B cell (primary cell): Measurements from ENCODE around the gene SCFD2. TPM values are rescaled to one million over a fixed set of nuclear protein-coding genes. Genes with fewer than 3 reads are reported as not detected.

Source experiments
- ATAC-seq: fragments of 200-7000 bp; cut with Tn5 transposase; one replicate; pipeline ENCODE4 v1.10.0; 2021; ENCODE audit warnings: low read depth, mild to moderate bottlenecking, moderate number of reproducible peaks, moderate library complexity
- CTCF ChIA-PET: fragments of 350-600 bp; sonication (Branson Sonifier 250); formaldehyde crosslinking; loops from one replicate; lab custom pipeline; 2021; ENCODE audit warnings: antibody characterized with exemption, inconsistent platforms; lab: Charles Lee
- POLR2A ChIA-PET: fragments of 350-600 bp; sonication (Branson Sonifier 250); formaldehyde crosslinking; loops from one replicate; lab custom pipeline; 2021; ENCODE audit warnings: antibody characterized with exemption; lab: Charles Lee
- DNase-seq: peaks from one replicate; pipeline ENCODE4 v3.0.0; 2013
- H2AFZ ChIP-seq: 2 replicates; pipeline ENCODE4 v1.6.1; 2012; ENCODE audit warnings: mild to moderate bottlenecking, low read depth, low read length; ENCODE audit not compliant: insufficient read depth, poor library complexity, severe bottlenecking
- H3K27ac ChIP-seq, 2 donors: 1 replicate in 1 of 2; 2 replicates in 1 of 2; pipeline ENCODE4 v1.5.1; 2012 to 2013; ENCODE audit warnings: low read length in 2 of 2, mild to moderate bottlenecking in 2 of 2, moderate library complexity in 1 of 2
- H3K27me3 ChIP-seq, 4 experiments: fragments of 200-600 bp in 1 of 4; sonication (generic) in 1 of 4; replicated peaks in 1 of 4; 1 replicate in 2 of 4; 2 replicates in 2 of 4; pipeline versions ENCODE4 v1.6.1 to v1.7.0; 2013 to 2016; ENCODE audit warnings: low read length in 3 of 4, mild to moderate bottlenecking in 2 of 4, mixed read lengths in 1 of 4, moderate library complexity in 1 of 4; ENCODE audit not compliant: insufficient read depth in 4 of 4, control insufficient read depth in 3 of 4; ENCODE audit errors: control extremely low read depth in 1 of 4
- H3K36me3 ChIP-seq, 2 experiments: replicated peaks in 1 of 2; 1 replicate in 1 of 2; 2 replicates in 1 of 2; pipeline versions ENCODE4 v1.6.1 to v1.7.1; 2013; ENCODE audit warnings: low read length in 1 of 2; ENCODE audit not compliant: insufficient read depth in 2 of 2, control insufficient read depth in 1 of 2; ENCODE audit errors: control extremely low read depth in 1 of 2, extremely low read depth in 1 of 2
- H3K4me1 ChIP-seq, 2 donors: fragments of 200-600 bp in 1 of 2; sonication (generic) in 1 of 2; 1 replicate in 1 of 2; 2 replicates in 1 of 2; pipeline versions ENCODE4 v1.5.1 to v1.6.1; 2013 to 2017; ENCODE audit warnings: low read length in 2 of 2; ENCODE audit not compliant: control insufficient read depth in 2 of 2, insufficient read depth in 2 of 2
- H3K4me2 ChIP-seq: replicated peaks from 2 replicates; pipeline ENCODE3; 2012; ENCODE audit warnings: mild to moderate bottlenecking, low read depth, low read length; ENCODE audit not compliant: poor library complexity, severe bottlenecking
- H3K4me3 ChIP-seq, 5 experiments: fragments of 200-600 bp in 1 of 5; sonication (generic) in 1 of 5; 1 replicate in 3 of 5; 2 replicates in 2 of 5; pipeline versions ENCODE4 v1.5.1 to v1.7.0; 2011 to 2016; ENCODE audit warnings: low read length in 4 of 5, mild to moderate bottlenecking in 4 of 5, low read depth in 2 of 5, control low read depth in 1 of 5, moderate library complexity in 1 of 5; ENCODE audit not compliant: insufficient read depth in 1 of 5; ENCODE audit errors: control extremely low read depth in 1 of 5, extremely low read depth in 1 of 5
- H3K79me2 ChIP-seq: fragments of 200-600 bp; sonication (generic); one replicate; pipeline ENCODE4 v1.6.0; 2016; ENCODE audit warnings: low read length; ENCODE audit not compliant: control insufficient read depth, insufficient read depth
- H3K9ac ChIP-seq: fragments of 200-600 bp; sonication (generic); 2 replicates; pipeline ENCODE4 v1.6.1; 2017; ENCODE audit warnings: mild to moderate bottlenecking, low read length, moderate library complexity
- H3K9me3 ChIP-seq, 3 donors: one replicate each; pipeline versions ENCODE4 v1.6.1 to v1.7.1; 2013; ENCODE audit warnings: low read length in 2 of 3; ENCODE audit not compliant: control insufficient read depth in 2 of 3, insufficient read depth in 1 of 3; ENCODE audit errors: control extremely low read depth in 1 of 3
- H4K20me1 ChIP-seq: 2 replicates; pipeline ENCODE4 v1.6.0; 2012; ENCODE audit warnings: mild to moderate bottlenecking, low read length; ENCODE audit not compliant: insufficient read depth, control insufficient read depth, poor library complexity, severe bottlenecking
- H3K27ac Mint-ChIP-seq: one replicate; pipeline ENCODE4 v1.8.0; 2021; ENCODE audit warnings: mixed read lengths
- H3K27me3 Mint-ChIP-seq: one replicate; pipeline ENCODE4 v1.8.0; 2021; ENCODE audit warnings: mixed read lengths
- H3K4me1 Mint-ChIP-seq: one replicate; pipeline ENCODE4 v1.8.0; 2021; ENCODE audit warnings: mixed read lengths
- H3K4me3 Mint-ChIP-seq: one replicate; pipeline ENCODE4 v1.8.0; 2021; ENCODE audit warnings: mixed read lengths
- H3K9me3 Mint-ChIP-seq: one replicate; pipeline ENCODE4 v1.8.0; 2022; ENCODE audit warnings: mixed read lengths; ENCODE audit not compliant: insufficient read depth
- CTCF ChIP-seq: fragments of 200-600 bp; IDR thresholded peaks from one replicate; pipeline ENCODE4 v1.8.0; 2022; ENCODE audit warnings: antibody characterized with exemption, mild to moderate bottlenecking
- EZH2 ChIP-seq: IDR thresholded peaks from 2 replicates; pipeline ENCODE4 v1.6.1; 2012; ENCODE audit warnings: borderline replicate concordance, low read depth, mild to moderate bottlenecking, moderate library complexity, low read length; ENCODE audit not compliant: insufficient read depth, poor library complexity, severe bottlenecking
- whole genome bisulfite sequencing: methylation state at CpG from one replicate; pipeline ENCODE4 v1.1.5; 2013; ENCODE audit warnings: missing lambda C conversion rate; ENCODE audit not compliant: insufficient coverage; 5-methylcytosine and 5-hydroxymethylcytosine counted together
- intact Hi-C: fragments of 100-400 bp; cut with micrococcal nuclease; formaldehyde crosslinking; loops from one replicate; pipeline ENCODE4 v1.10.0; 2022
- polyA plus RNA-seq: library from polyadenylated mRNA; depleted of rRNA; stranded (reverse); fragments of >200 nt; gene quantifications from 2 replicates; pipeline ENCODE4 v1.2.3, GENCODE V29; 2012
- total RNA-seq, 2 donors: library from RNA; stranded (reverse); fragments of 120-200 nt in 1 of 2; gene quantifications; 1 replicate in 1 of 2; 2 replicates in 1 of 2; pipeline versions ENCODE4 v1.2.3 to v1.2.4, GENCODE V29; 2013 to 2022

SCFD2 gene
- total and polyA plus RNA-seq, 2 donors (not counting 1 experiment from before 2014, with no cell fraction given), result 12.8 to 20.4 TPM

GRCh38 chr4:53123819-53124218 is 242.0 kb downstream of the SCFD2 start:
- Mint-ChIP-seq H3K4me3 (no peak overlapping the region), H3K9me3 (no peaks in the 10 kb centered on the region), H3K4me1 (no peaks in the 10 kb centered on the region), H3K27me3 (no peaks in the 10 kb centered on the region), H3K27ac (no peak overlapping the region)
- ChIA-PET POLR2A (no interaction called here), CTCF (no interaction called here)
- Histone ChIP-seq H3K27ac (no peak overlapping the region), H4K20me1 (no peaks in the 10 kb centered on the region), H3K9me3 (no peaks in the 10 kb centered on the region), H3K36me3 (no peaks in the 10 kb centered on the region), H3K4me3 (no peak overlapping the region), H3K79me2 (no peaks in the 10 kb centered on the region), H2AFZ (no peak overlapping the region), H3K9ac (no peak overlapping the region), H3K4me1 (no peaks in the 10 kb centered on the region), H3K27me3 (no peaks in the 10 kb centered on the region), H3K4me2 (no peak overlapping the region)
- intact Hi-C loops, result no loop called here
- DNase-seq, result no peak
- no CpG with 5 or more reads among the region's 1 CpG for WGBS
- ATAC-seq, result no peak
- TF ChIP-seq CTCF, result no peak
- TF ChIP-seq EZH2, result no peak

- no peak for DNase-seq
- H3K4me3 Mint-ChIP-seq, result no peak overlapping the region
- Histone ChIP-seq H3K9me3 (no peaks in the 10 kb centered on the region), H3K79me2 (no peaks in the 10 kb centered on the region), H2AFZ (no peak overlapping the region), H3K4me2 (no peak overlapping the region), H3K27ac (no peak overlapping the region), H3K36me3 (no peaks in the 10 kb centered on the region), H3K9ac (no peak overlapping the region), H3K27me3 (no peaks in the 10 kb centered on the region), H3K4me3 (no peak overlapping the region), H3K4me1 (no peaks in the 10 kb centered on the region), H4K20me1 (no peaks in the 10 kb centered on the region)
- TF ChIP-seq EZH2 (no peak), CTCF (no peak)
- ATAC-seq, result no peak
- WGBS, result 100% methylated on average over 2 of the region's 2 CpGs
- no peaks in the 10 kb centered on the region for H3K9me3 Mint-ChIP-seq
- ChIA-PET CTCF (no interaction called here), POLR2A (no interaction called here)
- no peaks in the 10 kb centered on the region for H3K27me3 Mint-ChIP-seq
- no peaks in the 10 kb centered on the region for H3K4me1 Mint-ChIP-seq
- H3K27ac Mint-ChIP-seq, result no peak overlapping the region
- intact Hi-C loops, result no loop called here
These were observed 242.7 kb downstream of the SCFD2 start for GRCh38 chr4:53123171-53123570.
